Measurements from ENCODE around the gene MYO18B. TPM values are rescaled to one million over a fixed set of nuclear protein-coding genes. Genes with fewer than 3 reads are reported as not detected.

Gene MYO18B
- total and polyA plus RNA-seq, 2 donors from 2014 or later, result 0.19 to 0.41 TPM

- FAIRE-seq, result no peak
- Histone ChIP-seq H3K9ac (ENCODE audit: low read length in 3 of 3) (no peak overlapping the region), H3K27ac (ENCODE audit: low read depth in 2 of 2, low read length in 2 of 2) (no peak overlapping the region), H3K4me3 (ENCODE audit: low read length in 3 of 3) (no peak overlapping the region), H3K4me1 (ENCODE audit: control insufficient read depth in 2 of 3, insufficient read depth in 2 of 3, low read depth in 1 of 3, low read length in 3 of 3) (peaks cover 0 to 3% (median 0%) of the 10 kb centered on the region in 3 donors), H3K36me3 (ENCODE audit: control insufficient read depth in 2 of 3, insufficient read depth in 3 of 3, low read length in 3 of 3) (no peaks in the 10 kb centered on the region), H3K9me3 (ENCODE audit: control insufficient read depth in 2 of 3, insufficient read depth in 1 of 3, low read length in 3 of 3) (no peaks in the 10 kb centered on the region), H3K27me3 (ENCODE audit: control insufficient read depth, insufficient read depth, low read length) (no peaks in the 10 kb centered on the region)
- TF ChIP-seq CTCF (IDR thresholded peaks at IDR 0.05; ENCODE audit: borderline replicate concordance, extremely low read depth, insufficient read depth), result no peak
- intact Hi-C loops (cut with DNase I), result no loop called here
- no peak for DNase-seq
Observed at GRCh38 chr22:25744694-25745093, 2.7 kb downstream of the MYO18B start.

GRCh38 chr22:25745341-25746011 is 3.5 kb downstream of the MYO18B start:
- no peak overlapping the region for H3K9ac ChIP-seq (ENCODE audit: low read length in 3 of 3)
- H3K27me3 ChIP-seq (ENCODE audit: control insufficient read depth, insufficient read depth, low read length), result no peaks in the 10 kb centered on the region
- TF ChIP-seq CTCF (IDR thresholded peaks at IDR 0.05; ENCODE audit: borderline replicate concordance, extremely low read depth, insufficient read depth), result no peak
- H3K27ac ChIP-seq (ENCODE audit: low read depth in 2 of 2, low read length in 2 of 2), result no peak overlapping the region
- FAIRE-seq (no peak), DNase-seq (no peak)
- no peaks in the 10 kb centered on the region for H3K9me3 ChIP-seq (ENCODE audit: control insufficient read depth in 2 of 3, insufficient read depth in 1 of 3, low read length in 3 of 3)
- intact Hi-C loops (cut with DNase I), result no loop called here
- peaks cover 0 to 3% (median 0%) of the 10 kb centered on the region in 3 donors for H3K4me1 ChIP-seq (ENCODE audit: control insufficient read depth in 2 of 3, insufficient read depth in 2 of 3, low read depth in 1 of 3, low read length in 3 of 3)
- no peak overlapping the region for H3K4me3 ChIP-seq (ENCODE audit: low read length in 3 of 3)
- H3K36me3 ChIP-seq (ENCODE audit: control insufficient read depth in 2 of 3, insufficient read depth in 3 of 3, low read length in 3 of 3), result no peaks in the 10 kb centered on the region

GRCh38 chr22:25746012-25746373 is 4.0 kb downstream of the MYO18B start:
- H3K4me1 ChIP-seq (ENCODE audit: control insufficient read depth in 2 of 3, insufficient read depth in 2 of 3, low read depth in 1 of 3, low read length in 3 of 3), result peaks cover 0 to 3% (median 0%) of the 10 kb centered on the region in 3 donors
- TF ChIP-seq CTCF (IDR thresholded peaks at IDR 0.05; ENCODE audit: borderline replicate concordance, extremely low read depth, insufficient read depth), result no peak

More at GRCh38 chr22:25746012-25746373, 4.0 kb downstream of the MYO18B start:
- H3K4me3 ChIP-seq (ENCODE audit: low read length in 3 of 3), result no peak overlapping the region
- intact Hi-C loops (cut with DNase I), result no loop called here
- no peak overlapping the region for H3K9ac ChIP-seq (ENCODE audit: low read length in 3 of 3)
- H3K36me3 ChIP-seq (ENCODE audit: control insufficient read depth in 2 of 3, insufficient read depth in 3 of 3, low read length in 3 of 3), result no peaks in the 10 kb centered on the region
- H3K27ac ChIP-seq (ENCODE audit: low read depth in 2 of 2, low read length in 2 of 2), result no peak overlapping the region
- H3K27me3 ChIP-seq (ENCODE audit: control insufficient read depth, insufficient read depth, low read length), result no peaks in the 10 kb centered on the region
- no peak for DNase-seq
- FAIRE-seq, result no peak
- H3K9me3 ChIP-seq (ENCODE audit: control insufficient read depth in 2 of 3, insufficient read depth in 1 of 3, low read length in 3 of 3), result no peaks in the 10 kb centered on the region
